Stimulated activated CD4-positive, alpha-beta T cell treated with anti-CD3 and anti-CD28 coated beads, TNF-alpha, amount 100 ng/mL, for 48 hours (primary cell): Measurements from ENCODE around the gene ROR1.

Source experiments
- DNase-seq, 3 donors: peaks; one replicate each; pipeline ENCODE4 v3.0.0-alpha.2; 2020; ENCODE audit warnings: low read depth in 3 of 3

ROR1 gene

DNA sequence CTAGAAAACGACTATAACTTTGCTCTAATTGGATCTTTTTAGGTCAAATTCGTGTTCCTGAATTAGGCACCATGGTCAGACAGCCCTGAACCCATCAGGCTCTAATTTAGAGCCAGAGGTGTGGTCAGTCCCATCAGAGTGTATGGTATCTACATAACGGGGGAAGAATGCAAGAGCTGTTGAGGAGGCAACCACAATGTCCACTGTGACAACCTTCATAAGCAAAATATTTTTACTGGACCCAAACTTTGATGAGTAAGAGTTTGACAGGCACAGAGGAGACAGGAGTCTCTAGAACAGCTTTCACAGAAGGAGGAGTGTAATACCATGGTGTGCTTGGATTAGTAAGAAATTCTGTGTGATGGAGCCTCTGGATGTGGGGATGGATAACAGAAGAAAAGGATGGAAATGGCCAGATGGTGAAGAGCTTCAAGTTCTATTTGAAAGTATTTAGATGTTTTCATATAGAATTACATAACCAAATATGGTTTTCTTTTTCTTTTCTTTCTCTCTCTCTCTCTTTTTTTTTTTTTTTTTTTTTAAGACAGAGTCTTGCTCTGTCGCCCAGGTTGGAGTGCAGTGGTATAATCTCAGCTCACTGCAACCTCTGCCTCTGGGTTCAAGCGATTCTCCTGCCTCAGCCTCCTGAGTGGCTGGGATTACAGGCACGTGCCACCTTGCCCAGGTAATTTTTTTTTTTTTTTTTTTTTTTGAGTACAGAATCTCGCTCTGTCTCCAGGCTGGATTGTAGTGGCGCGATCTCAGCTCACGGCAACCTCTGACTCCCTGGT is 454.5 kb downstream of the ROR1 start:
- no peak for DNase-seq

DNA sequence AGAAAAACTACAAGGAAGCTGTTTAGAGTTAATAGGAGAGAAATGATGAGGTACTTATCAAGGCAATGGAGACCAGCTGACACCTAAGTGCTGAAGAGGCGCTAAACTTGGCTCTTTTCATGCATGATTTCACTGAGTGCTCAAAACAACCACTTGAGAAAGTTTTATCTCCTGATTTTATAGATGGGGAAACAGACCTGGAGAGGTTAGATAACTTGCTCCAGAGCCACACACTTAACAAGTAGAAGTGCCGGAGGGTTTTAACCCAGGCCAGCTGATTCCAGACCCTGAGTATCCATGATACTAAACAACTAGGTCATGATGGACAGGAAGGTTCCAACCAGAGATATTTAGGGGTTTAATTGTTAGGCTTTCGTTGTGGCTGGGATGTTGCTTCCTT is 455.5 kb downstream of the ROR1 start:
- DNase-seq: no peak
